Karpas-422 (cell line): ENCODE results near the gene KAT6B. TPM values are rescaled to one million over a fixed set of nuclear protein-coding genes. Genes with fewer than 3 reads are reported as not detected.

Experiments
- DNase-seq: peaks from one replicate; pipeline ENCODE4 v3.0.0-alpha.2; 2015
- H2AFZ ChIP-seq: fragments of 200-600 bp; sonication (generic); 2 replicates; pipeline ENCODE4 v1.6.1; 2014; ENCODE audit warnings: antibody characterized with exemption, low read length, mixed read lengths
- H3K27ac ChIP-seq: fragments of 200-600 bp; sonication (generic); 2 replicates; pipeline ENCODE4 v1.5.1; 2014; ENCODE audit warnings: mild to moderate bottlenecking, low read length, moderate library complexity
- H3K27me3 ChIP-seq: fragments of 200-600 bp; sonication (generic); 2 replicates; pipeline ENCODE4 v1.6.1; 2014; ENCODE audit warnings: low read length, mixed read lengths
- H3K36me3 ChIP-seq: fragments of 200-600 bp; sonication (generic); 2 replicates; pipeline ENCODE4 v1.6.1; 2014; ENCODE audit warnings: low read length, mixed read lengths; ENCODE audit not compliant: insufficient read depth
- H3K4me1 ChIP-seq: fragments of 200-600 bp; sonication (generic); 2 replicates; pipeline ENCODE4 v1.6.1; 2014; ENCODE audit warnings: mild to moderate bottlenecking, low read length, mixed read lengths
- H3K4me2 ChIP-seq: fragments of 200-600 bp; sonication (generic); 2 replicates; pipeline ENCODE4 v1.6.1; 2014; ENCODE audit warnings: low read length, low read depth, mild to moderate bottlenecking; ENCODE audit not compliant: poor library complexity, severe bottlenecking
- H3K4me3 ChIP-seq: fragments of 200-600 bp; sonication (generic); 2 replicates; pipeline ENCODE4 v1.5.1; 2014; ENCODE audit warnings: mild to moderate bottlenecking, antibody characterized with exemption, low read length, mixed read lengths
- H3K79me2 ChIP-seq: fragments of 200-600 bp; sonication (generic); 2 replicates; pipeline ENCODE4 v1.6.1; 2014; ENCODE audit warnings: mild to moderate bottlenecking, low read length, mixed read lengths
- H3K9ac ChIP-seq: fragments of 200-600 bp; sonication (generic); 2 replicates; pipeline ENCODE4 v1.6.0; 2014; ENCODE audit warnings: low read length
- H3K9me2 ChIP-seq: fragments of 200-600 bp; sonication (generic), shearing (Covaris generic); replicated peaks from 2 replicates; pipeline ENCODE4 v1.6.0; 2014; ENCODE audit warnings: mild to moderate bottlenecking, low read length, moderate library complexity; ENCODE audit not compliant: insufficient read depth
- H3K9me3 ChIP-seq: fragments of 300-700, 200-600 bp; sonication (generic); 2 replicates; pipeline ENCODE4 v1.6.1; 2014; ENCODE audit warnings: low read length, mixed read lengths
- H4K20me1 ChIP-seq: fragments of 200-600 bp; sonication (generic); 2 replicates; pipeline ENCODE4 v1.6.1; 2014; ENCODE audit warnings: mild to moderate bottlenecking, antibody characterized with exemption, low read length, low read depth; ENCODE audit not compliant: insufficient read depth
- total RNA-seq: library from RNA; depleted of rRNA; stranded (reverse); fragments of >200 nt; shearing (Covaris generic); gene quantifications from 2 replicates; pipeline ENCODE4 v1.2.3, GENCODE V29; 2014; ENCODE audit warnings: low replicate concordance

KAT6B gene
- total RNA-seq, 1 experiment from 2014 or later = 73.6 TPM

- H3K36me3 ChIP-seq = no peaks in the 10 kb centered on the region
- H3K4me1 ChIP-seq = no peaks in the 10 kb centered on the region
- H4K20me1 ChIP-seq = no peaks in the 10 kb centered on the region
- no peak overlapping the region for H3K4me3 ChIP-seq
- H3K9ac ChIP-seq = no peak overlapping the region
- no peak overlapping the region for H2AFZ ChIP-seq
- H3K9me3 ChIP-seq = no peaks in the 10 kb centered on the region
- H3K9me2 ChIP-seq = no peaks in the 10 kb centered on the region
- no peak overlapping the region for H3K4me2 ChIP-seq
- H3K27me3 ChIP-seq = no peaks in the 10 kb centered on the region
- H3K79me2 ChIP-seq = no peaks in the 10 kb centered on the region
- H3K27ac ChIP-seq = no peak overlapping the region
- DNase-seq = no peak
Measured at GRCh38 chr10:75070476-75070875, 244.1 kb downstream of the KAT6B start.

GRCh38 chr10:75070961-75071428 lies 244.6 kb downstream of the KAT6B start:
- Histone ChIP-seq H4K20me1 (no peaks in the 10 kb centered on the region), H3K27ac (no peak overlapping the region), H3K9ac (no peak overlapping the region), H3K4me2 (no peak overlapping the region), H3K4me1 (no peaks in the 10 kb centered on the region), H3K9me3 (no peaks in the 10 kb centered on the region), H3K4me3 (no peak overlapping the region), H3K79me2 (no peaks in the 10 kb centered on the region), H3K9me2 (no peaks in the 10 kb centered on the region), H3K36me3 (no peaks in the 10 kb centered on the region), H3K27me3 (no peaks in the 10 kb centered on the region), H2AFZ (no peak overlapping the region)
- no peak for DNase-seq

- no peaks in the 10 kb centered on the region for H3K4me1 ChIP-seq
- no peaks in the 10 kb centered on the region for H4K20me1 ChIP-seq
- H3K4me2 ChIP-seq = no peak overlapping the region
- no peak overlapping the region for H3K27ac ChIP-seq
- no peaks in the 10 kb centered on the region for H3K9me2 ChIP-seq
- DNase-seq = no peak
- no peaks in the 10 kb centered on the region for H3K27me3 ChIP-seq
- H3K36me3 ChIP-seq = no peaks in the 10 kb centered on the region
- H2AFZ ChIP-seq = no peak overlapping the region
- H3K4me3 ChIP-seq = no peak overlapping the region
- no peaks in the 10 kb centered on the region for H3K79me2 ChIP-seq
- no peak overlapping the region for H3K9ac ChIP-seq
- no peaks in the 10 kb centered on the region for H3K9me3 ChIP-seq
Measured at GRCh38 chr10:75071756-75072155, 245.4 kb downstream of the KAT6B start.

- Histone ChIP-seq H3K4me2 (no peak overlapping the region), H3K9ac (no peak overlapping the region), H3K79me2 (no peaks in the 10 kb centered on the region), H3K4me1 (no peaks in the 10 kb centered on the region), H2AFZ (no peak overlapping the region), H3K4me3 (no peak overlapping the region), H3K27ac (no peak overlapping the region), H3K9me3 (no peaks in the 10 kb centered on the region), H4K20me1 (no peaks in the 10 kb centered on the region), H3K9me2 (no peaks in the 10 kb centered on the region), H3K36me3 (no peaks in the 10 kb centered on the region), H3K27me3 (no peaks in the 10 kb centered on the region)
- no peak for DNase-seq
Measured at GRCh38 chr10:75072727-75073126, 246.3 kb downstream of the KAT6B start.

- H3K79me2 ChIP-seq = no peaks in the 10 kb centered on the region
- no peak overlapping the region for H3K4me2 ChIP-seq
- H2AFZ ChIP-seq = no peak overlapping the region
- no peaks in the 10 kb centered on the region for H3K9me3 ChIP-seq
- H3K27me3 ChIP-seq = no peaks in the 10 kb centered on the region
- H3K27ac ChIP-seq = no peak overlapping the region
- H3K9ac ChIP-seq = no peak overlapping the region
- H3K4me1 ChIP-seq = no peaks in the 10 kb centered on the region
- H3K36me3 ChIP-seq = no peaks in the 10 kb centered on the region
- H3K4me3 ChIP-seq = no peak overlapping the region
- no peaks in the 10 kb centered on the region for H3K9me2 ChIP-seq
- H4K20me1 ChIP-seq = no peaks in the 10 kb centered on the region
- no peak for DNase-seq
Measured at GRCh38 chr10:75073442-75073841, 247.0 kb downstream of the KAT6B start.

- Histone ChIP-seq H3K27me3 (no peaks in the 10 kb centered on the region), H3K79me2 (no peaks in the 10 kb centered on the region), H3K4me2 (no peak overlapping the region), H3K4me1 (no peaks in the 10 kb centered on the region), H3K36me3 (no peaks in the 10 kb centered on the region), H3K9me3 (no peaks in the 10 kb centered on the region), H3K27ac (no peak overlapping the region), H3K9me2 (no peaks in the 10 kb centered on the region), H3K4me3 (no peak overlapping the region), H4K20me1 (no peaks in the 10 kb centered on the region), H3K9ac (no peak overlapping the region), H2AFZ (no peak overlapping the region)
- DNase-seq = no peak
Measured at GRCh38 chr10:75074711-75075445, 248.5 kb downstream of the KAT6B start.

GRCh38 chr10:75076348-75076747 lies 249.9 kb downstream of the KAT6B start:
- H3K27ac ChIP-seq = no peak overlapping the region
- no peaks in the 10 kb centered on the region for H3K36me3 ChIP-seq
- H2AFZ ChIP-seq = no peak overlapping the region
- H3K4me1 ChIP-seq = no peaks in the 10 kb centered on the region
- H3K9me3 ChIP-seq = no peaks in the 10 kb centered on the region
- H3K4me3 ChIP-seq = no peak overlapping the region
- no peaks in the 10 kb centered on the region for H4K20me1 ChIP-seq
- no peak overlapping the region for H3K4me2 ChIP-seq
- H3K79me2 ChIP-seq = no peaks in the 10 kb centered on the region
- DNase-seq = no peak
- no peak overlapping the region for H3K9ac ChIP-seq
- no peaks in the 10 kb centered on the region for H3K9me2 ChIP-seq
- H3K27me3 ChIP-seq = no peaks in the 10 kb centered on the region

GRCh38 chr10:75079436-75080083 lies 253.2 kb downstream of the KAT6B start:
- Histone ChIP-seq H3K27ac (no peak overlapping the region), H2AFZ (no peak overlapping the region), H3K36me3 (no peaks in the 10 kb centered on the region), H3K27me3 (no peaks in the 10 kb centered on the region), H3K9me3 (no peaks in the 10 kb centered on the region), H3K9ac (no peak overlapping the region), H3K4me1 (no peaks in the 10 kb centered on the region), H3K4me2 (no peak overlapping the region), H4K20me1 (no peaks in the 10 kb centered on the region), H3K9me2 (no peaks in the 10 kb centered on the region), H3K4me3 (no peak overlapping the region), H3K79me2 (no peaks in the 10 kb centered on the region)
- no peak for DNase-seq
